Erythroblast (primary cell): ENCODE data around the gene ST7.

Experiments
- DNase-seq, 2 experiments: peaks; one replicate each; lab custom pipeline; 2025; lab: John Stamatoyannopoulos, UW
- GATA1 ChIP-seq: IDR thresholded peaks from 2 replicates; pipeline ENCODE4 v1.6.1; 2011; ENCODE audit warnings: low read depth, mild to moderate bottlenecking, control low read depth, low read length, moderate library complexity
- POLR2A ChIP-seq: IDR thresholded peaks from 2 replicates; pipeline ENCODE4 v1.6.1; 2011; ENCODE audit warnings: mild to moderate bottlenecking, low read length

Gene ST7

GRCh38 chr7:117247809-117248208, 294.5 kb downstream of the ST7 start:
- no peak for DNase-seq
- TF ChIP-seq POLR2A (no peak), GATA1 (no peak)

DNA sequence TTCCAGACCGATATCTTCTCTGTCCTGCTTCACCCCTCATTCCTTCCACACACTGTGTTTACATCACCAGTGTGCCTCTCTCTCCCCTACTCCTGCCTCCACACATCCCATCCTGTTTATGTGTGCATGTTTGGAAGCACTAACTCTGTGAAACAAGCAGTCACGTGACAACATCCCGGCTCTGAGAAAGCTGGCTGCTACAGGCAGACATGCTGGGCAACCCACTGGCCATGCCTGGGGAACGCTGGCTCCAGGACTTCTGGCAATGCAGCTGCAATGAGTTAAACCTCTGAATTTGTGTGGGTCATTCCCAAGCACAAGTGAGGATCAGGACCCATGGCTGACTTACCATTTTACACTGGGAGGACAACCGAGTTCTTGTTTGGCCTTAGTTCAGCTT, 295.5 kb downstream of the ST7 start:
- DNase-seq, result no peak
- TF ChIP-seq GATA1, result no peak
- no peak for TF ChIP-seq POLR2A

DNA sequence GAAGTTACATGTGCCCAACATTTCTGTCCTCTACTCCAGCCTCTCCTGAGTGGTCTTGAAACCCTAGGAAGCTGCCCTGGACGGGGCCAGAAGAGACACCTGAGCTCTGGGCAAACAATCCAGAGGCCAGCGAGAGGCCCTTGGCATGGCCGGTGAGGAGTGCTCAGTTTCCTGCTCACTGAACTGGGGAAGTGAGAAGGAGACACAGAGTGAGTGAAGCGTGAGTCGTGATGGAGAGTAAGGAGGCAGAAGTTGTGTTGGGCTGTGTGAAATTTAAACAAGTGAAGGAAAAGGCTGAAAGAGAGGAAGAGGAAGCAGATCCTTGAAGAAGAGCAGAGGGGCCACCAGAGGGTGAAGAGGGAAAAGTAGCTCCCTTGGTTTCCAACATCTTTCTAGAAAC, 296.4 kb downstream of the ST7 start:
- DNase-seq, result no peak
- TF ChIP-seq GATA1 (no peak), POLR2A (no peak)

DNA sequence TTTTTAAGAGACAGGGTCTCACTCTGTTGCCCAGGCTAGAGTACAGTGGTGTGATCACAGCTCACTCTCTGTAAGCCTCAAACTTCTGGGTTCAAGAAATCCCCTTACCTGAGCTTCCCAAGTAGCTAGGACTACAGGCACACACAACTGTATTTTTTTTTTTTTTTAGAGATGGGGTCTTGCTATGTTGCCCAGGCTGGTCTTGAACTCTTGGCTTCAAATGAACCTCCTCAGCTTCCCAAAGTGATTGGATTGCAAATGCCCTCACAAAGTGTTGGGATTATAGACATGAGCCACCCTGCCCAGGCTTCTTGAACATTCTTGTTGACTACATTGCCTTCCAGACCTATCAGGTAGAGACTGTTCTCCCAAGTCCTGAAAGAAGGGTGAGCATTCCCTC, 296.9 kb downstream of the ST7 start:
- no peak for DNase-seq
- TF ChIP-seq GATA1, result no peak
- TF ChIP-seq POLR2A, result no peak

GRCh38 chr7:117250801-117251200, 297.5 kb downstream of the ST7 start:
- DNase-seq, result no peak
- no peak for TF ChIP-seq GATA1
- TF ChIP-seq POLR2A, result no peak

DNA sequence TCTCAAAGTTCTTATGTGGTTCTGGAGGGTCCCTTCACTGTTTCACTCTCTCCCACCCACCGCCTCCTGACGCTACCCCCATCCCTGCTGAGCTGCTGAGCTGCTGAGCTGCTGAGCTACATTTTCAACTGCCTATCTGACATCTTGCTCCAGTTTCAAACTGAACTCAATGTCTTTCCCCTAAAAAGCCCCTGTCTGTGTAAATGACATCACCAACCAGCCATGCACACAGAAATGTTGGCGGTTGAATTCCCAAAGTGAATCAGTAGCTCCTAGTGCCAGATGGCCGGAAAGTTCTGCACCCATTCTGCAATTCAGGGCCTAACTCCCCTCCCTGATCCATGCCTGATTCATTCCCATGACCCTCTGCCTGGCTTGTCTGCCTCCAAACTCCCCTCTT, 298.4 kb downstream of the ST7 start:
- no peak for TF ChIP-seq POLR2A
- no peak for TF ChIP-seq GATA1
- DNase-seq, result no peak

- TF ChIP-seq GATA1 (no peak), POLR2A (no peak)
- DNase-seq, result no peak
These were observed 306.3 kb downstream of the ST7 start for GRCh38 chr7:117259615-117260014.

DNA sequence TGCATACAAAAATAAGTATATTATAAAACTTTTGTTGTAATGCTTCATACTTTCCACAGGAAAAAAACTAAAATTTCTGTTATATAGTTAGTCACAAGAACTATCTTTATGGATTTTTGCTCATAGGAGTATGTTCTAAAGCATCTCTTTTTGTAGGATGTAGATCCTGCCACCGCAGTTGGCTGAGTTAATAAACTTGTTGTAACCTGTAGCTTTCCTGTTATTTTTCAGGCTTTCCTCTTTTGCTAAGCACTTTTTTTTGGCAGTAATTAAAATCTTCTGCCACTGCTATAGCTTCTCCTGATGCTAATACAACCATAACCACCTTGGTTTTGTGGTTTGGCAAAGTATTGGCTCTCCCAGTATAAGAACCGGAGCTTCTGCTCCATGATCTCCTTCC, 309.2 kb downstream of the ST7 start:
- DNase-seq, result no peak
- TF ChIP-seq GATA1 (no peak), POLR2A (no peak)

- DNase-seq, result no peak
- TF ChIP-seq GATA1 (no peak), POLR2A (no peak)
These were observed 311.4 kb downstream of the ST7 start for GRCh38 chr7:117264716-117265115.

DNA sequence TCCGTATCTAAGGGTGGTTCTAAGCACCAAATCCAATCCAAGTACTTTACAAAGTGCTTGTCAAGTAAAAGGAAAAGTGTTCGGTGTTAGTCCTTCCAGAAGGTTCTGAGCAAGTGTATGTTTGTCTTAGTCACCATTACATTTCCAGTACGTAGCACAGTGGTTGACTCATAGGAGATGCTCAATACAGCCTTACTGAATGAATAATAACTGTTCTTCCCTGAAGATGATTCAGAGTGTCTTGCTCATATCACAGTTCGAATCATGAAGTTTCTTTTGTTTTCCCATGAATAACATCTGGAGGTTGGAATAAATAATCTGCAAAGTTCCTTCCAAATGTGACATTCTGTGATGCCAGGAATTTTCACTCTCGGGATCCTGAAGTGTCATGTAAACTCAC, 316.1 kb downstream of the ST7 start:
- no peak for DNase-seq
- no peak for TF ChIP-seq GATA1
- TF ChIP-seq POLR2A, result no peak

DNA sequence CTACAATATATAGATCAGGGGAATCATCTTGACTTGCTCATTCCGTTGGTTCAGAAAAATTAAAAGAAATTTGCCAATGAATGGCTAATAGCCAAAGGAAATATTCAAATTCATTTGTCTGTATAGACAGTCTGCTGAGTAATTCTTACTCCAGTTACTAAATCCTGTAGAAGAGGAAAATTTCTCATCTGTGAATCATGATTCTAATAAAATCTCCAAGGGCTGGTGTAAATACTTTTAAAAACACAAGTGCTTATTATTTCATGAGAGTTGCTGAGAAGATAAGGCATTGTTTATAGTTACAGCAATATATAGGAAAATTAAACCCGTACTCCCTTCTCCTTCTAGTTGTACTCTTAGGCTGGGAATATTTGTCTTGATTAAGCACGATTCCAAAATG, 316.6 kb downstream of the ST7 start:
- TF ChIP-seq GATA1 (no peak), POLR2A (no peak)
- no peak for DNase-seq

DNA sequence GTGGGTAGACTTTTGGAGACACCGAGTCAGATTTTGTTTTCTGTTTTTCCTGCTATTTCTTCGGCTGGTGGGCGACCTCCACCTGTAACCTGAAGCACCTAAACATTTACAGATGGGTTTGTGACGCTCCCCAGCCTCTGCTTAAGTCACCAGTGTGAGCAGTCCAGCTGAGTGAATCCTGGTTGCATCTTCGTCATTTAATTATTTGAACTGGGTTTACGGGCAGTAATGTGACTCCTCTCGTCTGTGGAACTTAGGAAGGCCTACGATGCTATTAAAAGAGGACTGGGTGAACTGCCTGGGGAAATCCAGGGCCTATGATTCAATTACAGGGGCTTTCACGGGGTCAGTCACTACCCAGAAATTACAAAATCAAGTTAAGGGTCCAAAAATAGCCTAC, 317.1 kb downstream of the ST7 start:
- DNase-seq, result no peak
- TF ChIP-seq GATA1 (no peak), POLR2A (no peak)

- DNase-seq, result no peak
- TF ChIP-seq GATA1, result no peak
- TF ChIP-seq POLR2A, result no peak
These were observed 318.3 kb downstream of the ST7 start for GRCh38 chr7:117271566-117271965.

- no peak for TF ChIP-seq POLR2A
- TF ChIP-seq GATA1, result no peak
- no peak for DNase-seq
These were observed 318.9 kb downstream of the ST7 start for GRCh38 chr7:117272017-117272759.

DNA sequence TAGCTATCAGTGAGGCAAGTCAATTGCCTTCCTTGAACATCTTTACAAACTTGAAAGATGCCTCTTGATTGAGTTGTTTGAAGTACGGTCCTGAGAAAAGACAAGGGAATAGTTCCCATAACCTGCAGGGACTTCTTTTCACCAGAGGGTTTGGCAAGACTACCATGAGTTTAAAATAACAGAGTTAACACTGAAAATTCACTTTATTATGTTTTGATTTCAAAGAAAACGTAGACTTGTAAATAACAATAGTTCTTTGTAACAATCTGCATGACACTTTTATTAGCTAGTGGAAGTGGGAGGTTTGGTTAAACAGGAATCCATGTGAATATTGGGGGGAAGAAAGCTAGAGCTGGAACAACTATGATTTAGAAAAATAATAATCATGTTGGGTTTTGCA, 320.0 kb downstream of the ST7 start:
- TF ChIP-seq POLR2A, result no peak
- no peak for TF ChIP-seq GATA1
- no peak for DNase-seq

DNA sequence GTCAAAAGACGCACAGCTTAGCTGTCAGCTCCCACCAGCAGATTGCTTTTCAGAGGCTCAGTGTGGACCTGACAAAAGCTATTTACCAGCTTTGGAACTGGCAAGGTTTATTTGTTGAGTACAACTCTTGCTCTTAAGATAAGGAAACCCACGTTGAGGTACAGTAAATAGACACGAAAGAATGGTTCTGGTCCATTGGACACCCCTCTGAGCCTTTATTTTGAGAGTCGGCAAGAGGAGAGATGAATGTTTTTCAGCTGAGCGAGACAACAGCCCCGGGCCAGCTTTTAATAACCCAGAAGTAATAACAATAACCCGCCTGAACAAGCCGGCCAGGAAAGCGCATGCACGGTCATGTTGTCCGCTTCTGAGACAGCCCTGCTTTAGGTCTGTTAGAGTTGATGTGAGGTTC, 320.5 kb downstream of the ST7 start:
- TF ChIP-seq GATA1, result no peak
- TF ChIP-seq POLR2A, result no peak
- no peak for DNase-seq
